ENCODE data around the gene MRPS23. TPM values are rescaled to one million over a fixed set of nuclear protein-coding genes. Genes with fewer than 3 reads are reported as not detected.

MRPS23 gene
- total and polyA plus RNA-seq, 2 experiments from 2014 or later: 33.4 to 61.1 TPM

DNA sequence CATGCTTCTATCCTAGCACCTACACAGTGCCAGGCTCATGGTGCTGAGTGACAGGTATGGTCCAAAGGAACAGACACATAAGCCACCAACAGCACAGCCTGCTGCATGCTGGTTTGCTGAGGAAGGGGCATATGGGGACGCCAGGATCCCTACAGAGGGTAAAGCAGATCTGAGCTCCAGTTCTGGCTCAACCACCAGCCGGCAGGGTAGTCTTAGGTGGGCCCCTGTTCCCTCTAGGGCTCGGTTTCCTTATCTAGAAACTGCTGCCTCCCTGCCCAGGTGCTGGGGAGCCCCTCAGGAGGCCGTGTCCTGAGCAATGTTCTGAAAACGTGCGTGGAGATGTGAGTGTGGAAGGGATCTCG lies 24.2 kb upstream of the MRPS23 start:
- peak overlapping the region; percentile 88 for H3K4me2 ChIP-seq (ENCODE audit: unreplicated experiment)
- TF ChIP-seq EZH2 (IDR thresholded peaks at IDR 0.05; ENCODE audit: insufficient read depth, poor library complexity, severe bottlenecking) (no peak), EZH2phosphoT487 (IDR thresholded peaks at IDR 0.05; ENCODE audit: insufficient read depth, low read depth) (no peak)
- in situ Hi-C loops (cut with MboI): no loop called here
- DNase-seq: no peak
- no peaks in the 10 kb centered on the region for H3K9me2 ChIP-seq (ENCODE audit: insufficient read depth)
- 61 to 63% methylated on average over 7 of the region's 7 CpGs for WGBS, 2 experiments (ENCODE audit: low coverage in 1 of 2, low lambda C conversion rate in 2 of 2, missing lambda C conversion rate in 2 of 2)
- no peaks in the 10 kb centered on the region for H3K36me3 ChIP-seq (ENCODE audit: low read depth)
- no peaks in the 10 kb centered on the region for H3K27me3 ChIP-seq (replicated peaks; ENCODE audit: insufficient read depth)
- no peaks in the 10 kb centered on the region for H4K20me1 ChIP-seq (ENCODE audit: insufficient read depth)
- H3K9me3 ChIP-seq (ENCODE audit: low read depth): no peaks in the 10 kb centered on the region
- H3K9ac ChIP-seq: peak overlapping the region; percentile 84
- peak overlapping the region; percentile 97 for H3K27ac ChIP-seq
- no peak overlapping the region for H2AFZ ChIP-seq
- peaks cover 71% of the 10 kb centered on the region for H3K4me1 ChIP-seq (ENCODE audit: insufficient read depth)
- no peaks in the 10 kb centered on the region for H3K79me2 ChIP-seq (ENCODE audit: insufficient read depth)
- 0 out of 2 replicates have a peak overlapping the region, but pooled peaks have one; percentile 11 for H3K4me3 ChIP-seq
- H3F3A ChIP-seq (ENCODE audit: insufficient read depth): peaks cover 43% of the 10 kb centered on the region

DNA sequence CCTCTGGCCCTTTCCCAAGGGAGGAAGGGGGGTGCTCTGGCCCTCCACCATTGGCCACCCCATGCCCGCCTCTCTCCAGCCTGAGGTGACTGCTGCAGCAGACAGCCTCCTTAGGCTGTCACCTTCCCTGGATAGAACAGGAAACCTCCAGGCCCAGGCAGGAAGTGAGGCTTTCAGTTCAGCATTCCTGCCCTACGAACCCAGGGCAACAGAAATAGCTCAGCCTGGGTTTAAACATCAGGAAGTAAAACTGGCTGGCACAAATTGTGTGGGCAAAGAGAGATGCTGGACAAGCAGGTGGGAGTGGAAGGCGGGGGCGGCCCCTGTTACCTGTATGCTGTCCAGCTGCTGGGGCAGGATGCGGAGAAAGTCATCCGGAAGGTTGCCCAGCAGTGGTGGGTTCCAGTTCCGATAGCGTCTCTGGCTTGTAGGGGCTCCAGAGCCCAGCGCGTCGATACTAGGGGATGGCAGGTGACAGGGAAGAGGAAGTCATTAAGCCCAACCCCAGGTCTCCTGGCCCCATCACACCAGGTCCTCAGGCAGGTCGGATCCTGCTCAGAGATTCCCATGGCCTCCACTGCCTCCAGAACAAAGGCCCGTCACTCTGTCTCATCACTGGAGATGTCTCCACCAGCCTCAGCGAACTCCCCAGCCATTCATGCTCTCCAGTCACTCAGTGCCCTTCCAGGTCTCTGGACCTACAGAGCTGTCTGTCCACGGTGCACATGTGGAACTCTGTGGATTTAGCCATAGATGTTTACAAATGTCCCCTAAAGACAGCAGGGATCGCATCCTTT lies 23.6 kb upstream of the MRPS23 start:
- TF ChIP-seq EZH2 (IDR thresholded peaks at IDR 0.05; ENCODE audit: insufficient read depth, poor library complexity, severe bottlenecking) (no peak), EZH2phosphoT487 (IDR thresholded peaks at IDR 0.05; ENCODE audit: insufficient read depth, low read depth) (no peak)
- H3K9me2 ChIP-seq (ENCODE audit: insufficient read depth): no peaks in the 10 kb centered on the region
- H3K4me2 ChIP-seq (ENCODE audit: unreplicated experiment): peak overlapping the region; percentile 88
- no peaks in the 10 kb centered on the region for H3K27me3 ChIP-seq (replicated peaks; ENCODE audit: insufficient read depth)
- no peaks in the 10 kb centered on the region for H3K9me3 ChIP-seq (ENCODE audit: low read depth)
- no peaks in the 10 kb centered on the region for H3K36me3 ChIP-seq (ENCODE audit: low read depth)
- H3K4me3 ChIP-seq: no peak overlapping the region
- H3K9ac ChIP-seq: peak overlapping the region; percentile 84
- DNase-seq: no peak
- no peaks in the 10 kb centered on the region for H4K20me1 ChIP-seq (ENCODE audit: insufficient read depth)
- peak overlapping the region; percentile 97 for H3K27ac ChIP-seq
- H3K4me1 ChIP-seq (ENCODE audit: insufficient read depth): peaks cover 71% of the 10 kb centered on the region
- in situ Hi-C loops (cut with MboI): no loop called here
- WGBS, 2 experiments (ENCODE audit: low coverage in 1 of 2, low lambda C conversion rate in 2 of 2, missing lambda C conversion rate in 2 of 2): 93 to 95% methylated on average over 11 to 16 of the region's 16 CpGs
- no peak overlapping the region for H2AFZ ChIP-seq
- no peaks in the 10 kb centered on the region for H3K79me2 ChIP-seq (ENCODE audit: insufficient read depth)
- H3F3A ChIP-seq (ENCODE audit: insufficient read depth): peaks cover 41% of the 10 kb centered on the region

DNA sequence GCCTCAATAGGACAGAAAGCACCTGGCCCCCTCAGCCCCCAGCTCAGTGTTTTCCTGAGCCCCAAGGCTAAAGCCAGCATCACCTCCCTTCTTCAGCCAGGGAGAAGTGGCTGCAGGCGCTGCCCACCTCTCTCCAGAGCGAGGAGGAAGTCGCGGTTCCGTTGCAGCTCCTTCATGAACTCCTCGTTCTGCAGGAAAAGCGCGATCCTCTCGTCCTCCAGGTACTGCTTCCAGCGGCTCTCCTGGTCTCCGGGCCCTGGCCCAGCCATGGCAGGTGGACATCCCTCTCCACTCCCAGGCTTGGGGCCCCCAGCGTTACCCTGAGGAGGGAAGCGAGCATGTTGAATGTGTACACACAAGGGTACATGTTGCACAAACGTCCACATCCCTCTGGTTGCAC lies 22.7 kb upstream of the MRPS23 start:
- no peak for TF ChIP-seq EZH2 (IDR thresholded peaks at IDR 0.05; ENCODE audit: insufficient read depth, poor library complexity, severe bottlenecking)
- no peak for TF ChIP-seq EZH2phosphoT487 (IDR thresholded peaks at IDR 0.05; ENCODE audit: insufficient read depth, low read depth)
- Histone ChIP-seq H3K9me3 (ENCODE audit: low read depth) (no peaks in the 10 kb centered on the region), H2AFZ (no peak overlapping the region), H3F3A (ENCODE audit: insufficient read depth) (peaks cover 38% of the 10 kb centered on the region), H3K4me1 (ENCODE audit: insufficient read depth) (peaks cover 75% of the 10 kb centered on the region), H3K9ac (no peak overlapping the region), H3K4me3 (no peak overlapping the region), H3K4me2 (ENCODE audit: unreplicated experiment) (no peak overlapping the region), H3K9me2 (ENCODE audit: insufficient read depth) (no peaks in the 10 kb centered on the region), H3K27ac (no peak overlapping the region), H3K36me3 (ENCODE audit: low read depth) (no peaks in the 10 kb centered on the region), H3K79me2 (ENCODE audit: insufficient read depth) (no peaks in the 10 kb centered on the region), H3K27me3 (replicated peaks; ENCODE audit: insufficient read depth) (no peaks in the 10 kb centered on the region), H4K20me1 (ENCODE audit: insufficient read depth) (no peaks in the 10 kb centered on the region)
- no peak for DNase-seq
- 95 to 97% methylated on average over 10 to 14 of the region's 14 CpGs for WGBS, 2 experiments (ENCODE audit: low coverage in 1 of 2, low lambda C conversion rate in 2 of 2, missing lambda C conversion rate in 2 of 2)
- in situ Hi-C loops (cut with MboI): no loop called here

DNA sequence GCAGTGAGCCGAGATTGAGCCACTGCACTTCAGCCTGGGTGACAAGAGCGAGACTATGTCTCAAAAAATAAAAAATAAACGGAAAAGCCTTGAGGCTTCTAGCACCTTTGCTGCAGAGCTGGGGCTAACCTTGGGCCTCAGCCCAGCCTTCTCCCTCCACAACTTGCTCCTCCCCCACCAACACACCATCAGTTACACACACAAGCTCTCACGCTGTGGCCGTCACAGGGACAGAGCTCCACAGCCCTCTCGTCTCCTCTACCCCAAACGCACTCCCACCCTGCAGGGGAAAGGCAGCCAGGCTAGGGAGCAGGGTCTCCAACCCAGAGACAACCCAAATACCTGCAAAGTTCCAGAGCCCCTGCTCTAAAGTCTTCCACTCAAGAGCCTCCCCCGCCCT lies 22.0 kb upstream of the MRPS23 start:
- H3K36me3 ChIP-seq (ENCODE audit: low read depth): no peaks in the 10 kb centered on the region

More for the DNA sequence above, 22.0 kb upstream of the MRPS23 start:
- H3K9me3 ChIP-seq (ENCODE audit: low read depth): no peaks in the 10 kb centered on the region
- WGBS, 2 experiments (ENCODE audit: low coverage in 1 of 2, low lambda C conversion rate in 2 of 2, missing lambda C conversion rate in 2 of 2): 97 to 100% methylated on average over 7 to 8 of the region's 8 CpGs
- in situ Hi-C loops (cut with MboI): no loop called here
- H3K4me1 ChIP-seq (ENCODE audit: insufficient read depth): peaks cover 71% of the 10 kb centered on the region
- DNase-seq: no peak
- H3K9me2 ChIP-seq (ENCODE audit: insufficient read depth): no peaks in the 10 kb centered on the region
- H3K27ac ChIP-seq: no peak overlapping the region
- no peaks in the 10 kb centered on the region for H3K27me3 ChIP-seq (replicated peaks; ENCODE audit: insufficient read depth)
- no peaks in the 10 kb centered on the region for H4K20me1 ChIP-seq (ENCODE audit: insufficient read depth)
- no peak overlapping the region for H2AFZ ChIP-seq
- no peaks in the 10 kb centered on the region for H3K79me2 ChIP-seq (ENCODE audit: insufficient read depth)
- TF ChIP-seq EZH2phosphoT487 (IDR thresholded peaks at IDR 0.05; ENCODE audit: insufficient read depth, low read depth) (no peak), EZH2 (IDR thresholded peaks at IDR 0.05; ENCODE audit: insufficient read depth, poor library complexity, severe bottlenecking) (no peak)
- no peak overlapping the region for H3K4me3 ChIP-seq
- peaks cover 43% of the 10 kb centered on the region for H3F3A ChIP-seq (ENCODE audit: insufficient read depth)
- no peak overlapping the region for H3K9ac ChIP-seq
- H3K4me2 ChIP-seq (ENCODE audit: unreplicated experiment): no peak overlapping the region
